Left lung (tissue), 10 donors: Measurements from ENCODE around the gene SLC7A11. TPM values are rescaled to one million over a fixed set of nuclear protein-coding genes. Genes with fewer than 3 reads are reported as not detected.
A peak's percentile ranks its signal among the peaks of the same experiment; 100 is the strongest.

Experiments used
- ATAC-seq: fragments of 200-7000 bp; cut with Tn5 transposase; one replicate; pipeline ENCODE4 v1.9.1; 2020; ENCODE audit warnings: moderate library complexity
- DNase-seq, 4 donors: peaks; one replicate each; pipeline ENCODE4 v3.0.0-alpha.2; 2013 to 2020
- H3K27ac ChIP-seq, 2 donors: fragments of 200-600 bp; sonication (generic) in 1 of 2; one replicate each; pipeline versions ENCODE4 v1.5.0 to v1.8.0; 2020 to 2021
- H3K27me3 ChIP-seq, 2 donors: fragments of 200-600 bp; sonication (generic) in 1 of 2; one replicate each; pipeline versions ENCODE4 v1.5.0 to v1.8.0; 2020 to 2021
- H3K36me3 ChIP-seq, 2 donors: fragments of 200-600 bp; sonication (generic) in 1 of 2; one replicate each; pipeline versions ENCODE4 v1.5.0 to v1.8.0; 2020 to 2021
- H3K4me1 ChIP-seq, 2 donors: fragments of 200-600 bp; one replicate each; pipeline ENCODE4 v1.8.0; 2021
- H3K4me3 ChIP-seq, 2 donors: fragments of 200-600 bp; sonication (generic) in 1 of 2; one replicate each; pipeline versions ENCODE4 v1.5.0 to v1.8.0; 2020 to 2021; ENCODE audit warnings: mild to moderate bottlenecking in 1 of 2
- H3K9me3 ChIP-seq, 2 donors: fragments of 200-600 bp; sonication (generic) in 1 of 2; one replicate each; pipeline versions ENCODE4 v1.5.0 to v1.8.0; 2020 to 2021
- CTCF ChIP-seq, 2 donors: fragments of 200-600 bp; sonication (generic) in 1 of 2; IDR thresholded peaks; one replicate each; pipeline versions ENCODE4 v1.5.0 to v1.8.0; 2021; ENCODE audit warnings: antibody characterized with exemption in 2 of 2
- intact Hi-C, 2 donors: fragments of 100-400 bp; cut with DNase I; formaldehyde crosslinking; loops; one replicate each; pipeline versions ENCODE4 v1.11.2 to v1.14.2; 2022
- polyA plus RNA-seq, 6 donors: library from polyadenylated mRNA; unstranded; fragments of 120-200 nt; gene quantifications; one replicate each; pipeline ENCODE4 v1.2.1, GENCODE V29; 2013; ENCODE audit not compliant: insufficient read length in 6 of 6
- total RNA-seq, 2 donors: library from RNA; stranded (reverse); fragmentation: NEBNext Ultra II Directional; extraction: Animal tissue kit (Norgen Biotek cat#: 25700); gene quantifications; one replicate each; pipeline ENCODE4 v1.2.1, GENCODE V29; 2021
- donor health status: DM: no; HTN: yes; CAD: no.
- donor health status: DM: no; HTN: no; CAD: no.

Gene SLC7A11
- total and polyA plus RNA-seq, 8 donors, result 0.61 to 13.2 (median 0.90) TPM

- no peak overlapping the region for H3K4me3 ChIP-seq
- peak; percentile 59 for ATAC-seq
- no peaks in the 10 kb centered on the region for H3K4me1 ChIP-seq
- peaks cover 0 to 4% of the 10 kb centered on the region in 2 donors for H3K36me3 ChIP-seq
- H3K27ac ChIP-seq, result no peak overlapping the region
- DNase-seq, result no peak
- intact Hi-C loops, result loop anchor here in 1 of 2 donors (10.0 kb wide), 1 partner anchor 136 kb away; no protein-coding TSS in a partner anchor
- no peaks in the 10 kb centered on the region for H3K9me3 ChIP-seq
- TF ChIP-seq CTCF (IDR thresholded peaks at IDR 0.05), result no peak
- no peaks in the 10 kb centered on the region for H3K27me3 ChIP-seq
Measured at GRCh38 chr4:138181287-138181686, 60.9 kb downstream of the SLC7A11 start.

DNA sequence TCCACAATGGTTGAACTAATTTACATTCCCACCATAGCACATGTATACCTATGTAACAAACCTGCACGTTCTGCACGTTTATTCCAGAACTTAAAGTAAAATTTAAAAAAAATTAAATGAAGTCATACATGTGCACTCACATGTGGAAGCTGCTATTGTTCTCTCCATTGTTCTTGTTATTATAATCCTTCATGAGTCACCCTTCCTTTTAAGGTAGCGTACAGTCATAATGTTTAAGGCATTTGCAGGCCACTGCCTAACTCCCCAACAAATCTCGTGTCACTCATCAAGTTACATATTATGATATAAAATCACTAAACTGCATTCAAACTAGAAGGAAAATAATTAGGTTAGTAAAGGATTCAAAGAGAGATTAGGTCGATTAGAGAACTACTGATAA, 63.6 kb downstream of the SLC7A11 start:
- ATAC-seq (no peak), DNase-seq (no peak)
- Histone ChIP-seq H3K4me3 (no peak overlapping the region), H3K27ac (no peak overlapping the region), H3K4me1 (no peaks in the 10 kb centered on the region), H3K9me3 (no peaks in the 10 kb centered on the region), H3K36me3 (peaks cover 0 to 4% of the 10 kb centered on the region in 2 donors), H3K27me3 (no peaks in the 10 kb centered on the region)
- no peak for TF ChIP-seq CTCF (IDR thresholded peaks at IDR 0.05)
- intact Hi-C loops, result no loop called here

- no peak for TF ChIP-seq CTCF (IDR thresholded peaks at IDR 0.05)
- ATAC-seq (no peak), DNase-seq (no peak)
- intact Hi-C loops, result no loop called here
- H3K4me3 ChIP-seq, result no peak overlapping the region
- H3K4me1 ChIP-seq, result no peaks in the 10 kb centered on the region
- no peaks in the 10 kb centered on the region for H3K27me3 ChIP-seq
- no peak overlapping the region for H3K27ac ChIP-seq
- H3K9me3 ChIP-seq, result no peaks in the 10 kb centered on the region
- H3K36me3 ChIP-seq, result peaks cover 0 to 4% of the 10 kb centered on the region in 2 donors
Measured at GRCh38 chr4:138177278-138177968, 64.7 kb downstream of the SLC7A11 start.

- peaks cover 0 to 4% of the 10 kb centered on the region in 2 donors for H3K36me3 ChIP-seq
- no peak for TF ChIP-seq CTCF (IDR thresholded peaks at IDR 0.05)
- no peaks in the 10 kb centered on the region for H3K4me1 ChIP-seq
- no peaks in the 10 kb centered on the region for H3K27me3 ChIP-seq
- intact Hi-C loops, result no loop called here
- H3K4me3 ChIP-seq, result no peak overlapping the region
- no peak overlapping the region for H3K27ac ChIP-seq
- DNase-seq, result peak in 2 of 4 donors; percentile 19 to 35
- no peak for ATAC-seq
- no peaks in the 10 kb centered on the region for H3K9me3 ChIP-seq
Measured at GRCh38 chr4:138174981-138175794, 67.0 kb downstream of the SLC7A11 start.

DNA sequence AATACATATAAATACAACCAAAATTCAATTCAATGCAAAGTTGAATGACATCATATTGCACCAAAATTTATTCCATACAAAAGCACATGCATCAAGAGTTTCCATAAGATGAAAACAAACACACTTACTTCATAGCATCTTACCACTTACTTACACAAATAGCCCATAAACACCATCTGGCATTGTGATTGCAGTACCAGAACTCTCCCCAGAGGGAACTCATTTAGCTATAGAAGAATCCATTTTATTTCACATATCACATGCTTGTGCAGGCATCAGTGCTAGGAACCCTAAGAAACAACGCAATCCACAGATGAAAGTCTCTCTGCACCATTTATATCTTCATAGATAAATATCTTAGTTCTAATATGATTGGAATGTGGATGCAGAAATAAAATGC, 77.9 kb downstream of the SLC7A11 start:
- no peak for DNase-seq

More for the DNA sequence above, 77.9 kb downstream of the SLC7A11 start:
- no peak overlapping the region for H3K4me3 ChIP-seq
- no peaks in the 10 kb centered on the region for H3K27me3 ChIP-seq
- no peak overlapping the region for H3K27ac ChIP-seq
- no peak for ATAC-seq
- TF ChIP-seq CTCF (IDR thresholded peaks at IDR 0.05), result no peak
- no peaks in the 10 kb centered on the region for H3K9me3 ChIP-seq
- no peaks in the 10 kb centered on the region for H3K4me1 ChIP-seq
- intact Hi-C loops, result no loop called here
- no peaks in the 10 kb centered on the region for H3K36me3 ChIP-seq
